H9 (cell line): ENCODE results near the gene CFAP46. TPM values are rescaled to one million over a fixed set of nuclear protein-coding genes. Genes with fewer than 3 reads are reported as not detected.

ENCODE experiments used
- DNase-seq: peaks from one replicate; pipeline ENCODE4 v3.0.0-alpha.2; 2017
- H2AFZ ChIP-seq: one replicate; pipeline ENCODE4 v1.6.1; 2013; ENCODE audit warnings: mild to moderate bottlenecking, low read length, control low read depth, moderate library complexity
- H2AK5ac ChIP-seq: 2 replicates; pipeline ENCODE4 v1.6.1; 2013; ENCODE audit warnings: low read length, control low read depth, mixed read lengths; ENCODE audit not compliant: insufficient read length
- H2BK120ac ChIP-seq: one replicate; pipeline ENCODE4 v1.6.1; 2013; ENCODE audit warnings: low read depth, mild to moderate bottlenecking, low read length, control low read depth, inconsistent platforms; ENCODE audit not compliant: poor library complexity, severe bottlenecking
- H2BK12ac ChIP-seq: 2 replicates; pipeline ENCODE4 v1.6.1; 2013; ENCODE audit warnings: low read length, control low read depth, mixed read lengths, low read depth; ENCODE audit not compliant: insufficient read length
- H2BK15ac ChIP-seq: 2 replicates; pipeline ENCODE4 v1.6.1; 2013; ENCODE audit warnings: low read depth, low read length, control low read depth
- H2BK20ac ChIP-seq: one replicate; pipeline ENCODE4 v1.6.1; 2013; ENCODE audit warnings: low read depth, mild to moderate bottlenecking, low read length, control low read depth, inconsistent platforms; ENCODE audit not compliant: poor library complexity, severe bottlenecking
- H2BK5ac ChIP-seq: 2 replicates; pipeline ENCODE4 v1.6.1; 2013; ENCODE audit warnings: low read length, control low read depth, mixed read lengths; ENCODE audit not compliant: insufficient read length
- H3K14ac ChIP-seq: 2 replicates; pipeline ENCODE4 v1.6.1; 2013; ENCODE audit warnings: low read length, control low read depth; ENCODE audit not compliant: insufficient read depth
- H3K18ac ChIP-seq: 2 replicates; pipeline ENCODE4 v1.6.1; 2013; ENCODE audit warnings: low read depth, mild to moderate bottlenecking, mixed read lengths, low read length, control low read depth; ENCODE audit not compliant: insufficient read length
- H3K23ac ChIP-seq: 2 replicates; pipeline ENCODE4 v1.6.1; 2013; ENCODE audit warnings: low read length, control low read depth, mixed read lengths, low read depth; ENCODE audit not compliant: insufficient read length
- H3K23me2 ChIP-seq: 2 replicates; pipeline ENCODE4 v1.6.1; 2013; ENCODE audit warnings: low read depth, mild to moderate bottlenecking, mixed read lengths, low read length, control low read depth; ENCODE audit not compliant: insufficient read length, poor library complexity, severe bottlenecking
- H3K27ac ChIP-seq: 2 replicates; pipeline ENCODE4 v1.5.1; 2013; ENCODE audit warnings: low read length, control low read depth, mixed read lengths, low read depth; ENCODE audit not compliant: insufficient read length
- H3K27me3 ChIP-seq: 2 replicates; pipeline ENCODE4 v1.6.1; 2013; ENCODE audit warnings: low read length, control low read depth, inconsistent platforms; ENCODE audit not compliant: insufficient read depth
- H3K4ac ChIP-seq: 2 replicates; pipeline ENCODE4 v1.6.1; 2013; ENCODE audit warnings: low read depth, mild to moderate bottlenecking, control low read depth, inconsistent platforms, low read length, moderate library complexity
- H3K4me1 ChIP-seq: 2 replicates; pipeline ENCODE4 v1.6.1; 2013; ENCODE audit warnings: low read length, control low read depth, inconsistent platforms; ENCODE audit not compliant: insufficient read depth
- H3K4me2 ChIP-seq: 2 replicates; pipeline ENCODE4 v1.6.1; 2013; ENCODE audit warnings: low read length, control low read depth, mixed read lengths; ENCODE audit not compliant: insufficient read length, insufficient read depth
- H3K56ac ChIP-seq: 2 replicates; pipeline ENCODE4 v1.6.1; 2013; ENCODE audit warnings: low read depth, mild to moderate bottlenecking, mixed read lengths, low read length, control low read depth; ENCODE audit not compliant: insufficient read length
- H3K79me1 ChIP-seq: 2 replicates; pipeline ENCODE4 v1.6.1; 2013; ENCODE audit warnings: low read depth, mild to moderate bottlenecking, moderate library complexity, low read length, control low read depth, inconsistent platforms; ENCODE audit not compliant: insufficient read depth, poor library complexity, severe bottlenecking
- H3K79me2 ChIP-seq: 2 replicates; pipeline ENCODE4 v1.6.1; 2013; ENCODE audit warnings: low read length, control low read depth, inconsistent platforms; ENCODE audit not compliant: insufficient read depth
- H3K9ac ChIP-seq: 2 replicates; pipeline ENCODE4 v1.6.1; 2013; ENCODE audit warnings: low read length, control low read depth, mixed read lengths; ENCODE audit not compliant: insufficient read length; ENCODE audit errors: extremely low read depth
- H3K9me3 ChIP-seq: one replicate; pipeline ENCODE4 v1.6.1; 2013; ENCODE audit warnings: low read depth, low read length, inconsistent platforms; ENCODE audit not compliant: control insufficient read depth
- H3T11ph ChIP-seq: one replicate; pipeline ENCODE4 v1.6.1; 2013; ENCODE audit warnings: mild to moderate bottlenecking, low read length, control low read depth, inconsistent platforms
- H4K20me1 ChIP-seq: one replicate; pipeline ENCODE4 v1.6.1; 2013; ENCODE audit not compliant: control insufficient read depth, insufficient read length, insufficient read depth
- H4K5ac ChIP-seq: 2 replicates; pipeline ENCODE4 v1.6.1; 2013; ENCODE audit warnings: low read depth, mild to moderate bottlenecking, mixed read lengths, low read length, control low read depth; ENCODE audit not compliant: insufficient read length
- H4K8ac ChIP-seq: replicated peaks from 2 replicates; pipeline ENCODE4 v1.6.1; 2013; ENCODE audit warnings: low read length, control low read depth, mixed read lengths, low read depth; ENCODE audit not compliant: insufficient read length
- H4K91ac ChIP-seq: 2 replicates; pipeline ENCODE4 v1.6.1; 2013; ENCODE audit warnings: low read depth, mild to moderate bottlenecking, moderate library complexity, mixed read lengths, low read length, control low read depth; ENCODE audit not compliant: insufficient read length
- H3K27ac Mint-ChIP-seq, 3 experiments: 2 replicates in 2 of 3; 3 replicates in 1 of 3; pipeline ENCODE4 v1.8.0; 2020 to 2021; ENCODE audit warnings: mixed read lengths in 3 of 3, mild to moderate bottlenecking in 1 of 3, moderate library complexity in 1 of 3
- H3K27me3 Mint-ChIP-seq: 2 replicates; pipeline ENCODE4 v1.8.0; 2021; ENCODE audit warnings: low read depth, mild to moderate bottlenecking, moderate library complexity, mixed read lengths
- H3K36me3 Mint-ChIP-seq, 3 experiments: 2 replicates in 2 of 3; 3 replicates in 1 of 3; pipeline ENCODE4 v1.8.0; 2020 to 2021; ENCODE audit warnings: low read depth in 3 of 3, mixed read lengths in 3 of 3; ENCODE audit not compliant: insufficient read depth in 1 of 3
- H3K4me1 Mint-ChIP-seq, 2 experiments: 2 replicates each; pipeline ENCODE4 v1.8.0; 2020; ENCODE audit warnings: mixed read lengths in 2 of 2
- H3K4me3 Mint-ChIP-seq, 2 experiments: 2 replicates in 1 of 2; 3 replicates in 1 of 2; pipeline ENCODE4 v1.8.0; 2020 to 2021; ENCODE audit warnings: mild to moderate bottlenecking in 2 of 2, mixed read lengths in 2 of 2, moderate library complexity in 1 of 2
- H3K9me3 Mint-ChIP-seq, 2 experiments: 2 replicates in 1 of 2; 3 replicates in 1 of 2; pipeline ENCODE4 v1.8.0; 2020; ENCODE audit warnings: mild to moderate bottlenecking in 2 of 2, mixed read lengths in 2 of 2, moderate library complexity in 1 of 2
- CTCF ChIP-seq: fragments of 200-600 bp; sonication (generic); conservative IDR thresholded peaks from 3 replicates; pipeline ENCODE4 v1.8.0; 2021; ENCODE audit warnings: antibody characterized with exemption, mild to moderate bottlenecking
- WGBS: extraction: QIAGEN DNeasy Blood & Tissue Kit; methylation state at CpG from one replicate; pipeline ENCODE4 v1.1.7; 2013; ENCODE audit warnings: missing lambda C conversion rate, low lambda C conversion rate, mixed read lengths; ENCODE audit not compliant: insufficient read length; ENCODE audit errors: extremely low coverage; 5-methylcytosine and 5-hydroxymethylcytosine counted together
- total RNA-seq: library from RNA; stranded (reverse); gene quantifications from 2 replicates; pipeline ENCODE4 v1.2.1, GENCODE V29; 2021

Gene CFAP46
- total RNA-seq, 1 experiment from 2014 or later, result 3.1 TPM

DNA sequence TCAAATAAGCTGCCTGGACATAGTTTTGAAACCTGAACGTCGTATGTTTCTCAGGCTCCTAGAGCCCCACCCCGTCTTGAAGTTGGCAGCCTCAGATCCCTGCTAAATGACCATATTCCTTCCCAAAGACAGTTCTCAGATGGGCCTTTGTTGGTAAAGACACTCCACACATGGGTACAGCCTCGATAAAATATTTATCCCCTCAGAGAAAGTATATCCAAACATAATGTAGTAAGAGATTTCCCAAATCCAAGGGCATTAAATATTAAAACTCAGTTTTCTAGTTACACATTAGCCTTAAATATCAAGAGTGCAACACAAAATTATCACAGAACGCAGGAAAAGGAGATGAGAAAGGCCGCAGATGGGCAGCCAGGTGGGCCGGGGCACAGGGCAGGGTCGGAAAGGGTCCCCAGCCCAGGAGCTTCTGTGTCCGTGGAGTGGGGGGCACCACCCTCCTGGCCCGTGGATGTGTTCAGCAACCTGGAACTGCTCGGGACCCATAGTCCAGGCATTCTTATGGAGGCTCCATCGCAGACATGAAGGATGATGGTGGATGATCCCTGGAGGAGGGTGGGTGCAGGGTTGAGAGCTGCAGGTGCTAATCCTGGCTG lies 1.5 kb upstream of the CFAP46 start:
- no peak overlapping the region for H2BK20ac ChIP-seq
- H3K23ac ChIP-seq, result no peak overlapping the region
- no peak overlapping the region for H3T11ph ChIP-seq
- H3K9me3 Mint-ChIP-seq, result peaks cover 0 to 3% of the 10 kb centered on the region in 2 experiments; a peak in 1 of 5 replicates
- no peak overlapping the region for H4K5ac ChIP-seq
- H3K27me3 Mint-ChIP-seq, result peaks cover 25% of the 10 kb centered on the region
- no CpG with 5 or more reads among the region's 12 CpGs for WGBS
- H3K79me2 ChIP-seq, result no peaks in the 10 kb centered on the region
- H3K9me3 ChIP-seq, result no peaks in the 10 kb centered on the region
- no peak for TF ChIP-seq CTCF
- H2AK5ac ChIP-seq, result no peak overlapping the region
- H3K56ac ChIP-seq, result no peak overlapping the region
- no peak overlapping the region for H3K18ac ChIP-seq
- H3K14ac ChIP-seq, result no peak overlapping the region
- no peaks in the 10 kb centered on the region for H3K27me3 ChIP-seq
- H3K36me3 Mint-ChIP-seq, result no peaks in the 10 kb centered on the region; a peak in 1 of 7 replicates
- H3K23me2 ChIP-seq, result no peaks in the 10 kb centered on the region
- H2AFZ ChIP-seq, result no peak overlapping the region
- no peak overlapping the region for H3K27ac Mint-ChIP-seq
- H2BK12ac ChIP-seq, result no peak overlapping the region
- no peak overlapping the region for H2BK120ac ChIP-seq
- no peak overlapping the region for H4K8ac ChIP-seq
- DNase-seq, result no peak
- peak overlapping the region; percentile 14 to 19; a peak in 2 of 5 replicates for H3K4me3 Mint-ChIP-seq
- H3K27ac ChIP-seq, result no peak overlapping the region
- H3K9ac ChIP-seq, result no peak overlapping the region
- no peak overlapping the region for H3K4ac ChIP-seq
- no peak overlapping the region for H4K91ac ChIP-seq
- peaks cover 16 to 19% of the 10 kb centered on the region in 2 experiments for H3K4me1 Mint-ChIP-seq
- no peaks in the 10 kb centered on the region for H3K79me1 ChIP-seq
- H3K4me2 ChIP-seq, result no peak overlapping the region
- no peak overlapping the region for H2BK15ac ChIP-seq
- no peak overlapping the region for H2BK5ac ChIP-seq
- peaks cover 2% of the 10 kb centered on the region; the same call in 1 of the 2 replicates for H3K4me1 ChIP-seq
- no peaks in the 10 kb centered on the region for H4K20me1 ChIP-seq
